ENCODE data around the gene SERPINA3.

Gene SERPINA3

DNA sequence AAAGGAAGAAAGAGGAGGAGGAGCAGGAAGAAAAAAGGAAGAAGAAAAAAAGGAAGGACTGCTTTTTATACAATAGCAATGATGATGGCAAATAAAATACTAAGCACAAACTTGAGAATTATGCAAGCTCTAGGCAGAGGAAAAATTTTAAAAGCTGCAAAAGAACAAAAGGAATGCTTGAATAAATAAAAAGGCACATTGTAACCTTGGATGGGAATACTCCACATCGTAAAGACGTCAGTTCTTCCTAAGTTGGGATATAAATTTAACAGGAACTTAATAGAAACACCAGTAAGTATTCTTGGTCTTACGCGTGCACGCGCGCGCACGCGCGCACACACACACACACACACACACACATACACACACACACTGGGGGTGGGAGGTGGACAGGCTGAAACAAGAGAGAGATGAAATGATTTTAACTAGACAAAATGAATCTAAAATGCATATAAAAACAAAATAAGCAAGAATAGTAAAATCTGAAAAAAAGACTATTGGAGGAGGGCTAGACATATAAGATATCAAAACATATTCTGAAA is 43.0 kb downstream of the SERPINA3 start:
- no peak for DNase-seq (ENCODE audit: low read depth)

DNA sequence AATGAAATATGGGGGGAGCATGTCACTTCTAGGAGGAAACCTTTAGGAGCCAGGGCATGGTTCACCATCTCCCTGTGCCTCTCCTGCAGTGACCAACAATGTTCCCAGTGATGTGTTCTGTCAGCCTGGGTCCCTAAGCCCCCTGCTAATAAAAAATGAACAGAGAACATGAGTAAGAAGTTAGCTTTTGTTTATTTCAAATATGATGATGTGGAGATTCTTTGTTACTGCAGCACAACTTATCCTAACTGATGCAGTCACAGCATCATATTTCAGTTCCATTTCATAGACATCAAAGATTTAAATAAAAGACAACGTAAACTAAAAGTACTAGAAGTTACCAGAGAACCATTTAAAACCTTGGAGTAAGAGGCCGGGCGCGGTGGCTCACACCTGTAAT is 43.9 kb downstream of the SERPINA3 start:
- no peak for DNase-seq (ENCODE audit: low read depth)

DNA sequence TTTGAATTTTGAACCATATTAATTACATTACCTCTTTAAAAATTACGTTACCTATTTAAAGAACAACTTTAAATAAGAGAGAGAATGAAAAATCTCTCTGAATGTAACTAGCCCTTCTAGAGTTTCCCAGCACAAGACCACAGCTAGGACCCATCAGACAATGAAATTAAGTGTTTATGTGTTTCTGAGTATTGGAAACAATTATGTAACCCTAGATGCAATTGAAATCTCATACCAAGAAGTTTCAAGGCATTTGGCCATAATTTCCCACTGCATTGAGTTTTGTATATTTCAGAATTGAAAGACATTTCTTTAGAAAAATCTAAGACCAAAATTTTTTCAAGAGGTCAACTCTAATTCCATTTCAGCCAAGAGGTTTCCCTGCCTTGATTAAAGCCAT is 47.1 kb downstream of the SERPINA3 start:
- DNase-seq (ENCODE audit: low read depth) = no peak

DNA sequence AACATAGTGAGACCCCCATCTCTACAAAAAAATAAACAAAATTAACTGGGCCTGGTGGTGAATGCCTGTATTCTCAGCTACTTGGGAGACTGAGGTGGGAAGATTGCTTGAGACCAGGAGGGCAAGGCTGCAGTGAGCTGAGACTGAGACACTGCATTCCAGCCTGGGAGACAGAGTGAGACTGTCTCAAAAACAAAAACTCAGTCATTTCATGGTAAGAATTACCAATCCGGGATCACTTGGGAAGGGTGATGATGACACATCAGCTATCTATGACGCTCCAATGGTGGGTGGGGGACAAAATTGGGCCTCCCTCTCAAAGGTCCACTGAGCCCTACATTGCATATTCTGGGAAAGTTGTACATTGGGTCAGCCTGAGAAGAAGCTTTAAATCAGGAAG is 47.7 kb downstream of the SERPINA3 start:
- no peak for DNase-seq (ENCODE audit: low read depth)

DNA sequence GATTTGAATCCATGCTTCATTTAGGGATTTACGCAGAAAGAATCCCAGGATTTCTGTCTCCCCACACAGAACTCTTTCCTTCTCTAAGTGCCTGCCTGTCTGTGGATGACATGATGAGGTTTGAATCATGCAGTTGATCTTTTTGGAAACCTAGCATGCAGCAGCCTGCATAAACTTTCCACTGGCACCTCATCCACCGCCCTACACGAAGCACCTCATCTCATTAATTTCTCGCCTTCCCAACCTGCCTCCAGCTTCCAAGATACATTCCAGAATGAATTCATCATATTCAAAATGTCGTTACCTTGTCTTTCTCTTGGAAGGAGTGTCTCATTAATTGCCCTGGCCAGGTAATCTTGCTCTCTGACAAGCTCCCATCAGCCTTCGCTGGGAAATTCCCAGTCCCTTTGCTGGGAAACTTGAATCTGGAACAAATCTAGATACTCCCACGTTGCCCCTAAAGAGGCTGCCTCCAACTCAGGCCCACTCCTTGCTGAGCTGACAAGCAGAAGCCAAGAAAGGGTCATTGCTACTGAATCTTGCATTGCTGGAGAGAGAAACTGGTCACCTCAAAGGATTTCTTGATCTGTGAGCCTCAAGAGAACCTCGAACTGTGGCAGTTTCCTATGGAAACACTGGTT is 48.2 kb downstream of the SERPINA3 start:
- no peak for DNase-seq (ENCODE audit: low read depth)

DNA sequence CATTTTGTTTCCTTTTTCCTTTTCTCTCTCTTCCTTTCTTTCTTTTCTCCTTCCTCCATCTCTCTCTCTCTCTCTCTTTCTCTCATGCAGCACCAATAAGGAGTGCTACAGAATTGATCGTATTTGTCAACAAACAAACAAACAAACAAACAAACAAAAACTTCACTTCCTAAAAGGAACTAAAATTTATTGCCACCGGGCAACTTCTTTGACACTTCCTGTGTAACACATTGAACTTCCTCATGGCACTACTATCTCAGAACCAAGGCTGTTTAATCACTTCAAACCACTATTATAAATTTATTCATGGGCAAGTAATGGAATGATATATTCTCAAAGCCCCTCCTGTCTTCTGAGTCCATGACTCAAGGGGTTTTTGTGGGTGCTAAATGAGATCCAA is 51.3 kb downstream of the SERPINA3 start:
- DNase-seq (ENCODE audit: low read depth) = no peak

DNA sequence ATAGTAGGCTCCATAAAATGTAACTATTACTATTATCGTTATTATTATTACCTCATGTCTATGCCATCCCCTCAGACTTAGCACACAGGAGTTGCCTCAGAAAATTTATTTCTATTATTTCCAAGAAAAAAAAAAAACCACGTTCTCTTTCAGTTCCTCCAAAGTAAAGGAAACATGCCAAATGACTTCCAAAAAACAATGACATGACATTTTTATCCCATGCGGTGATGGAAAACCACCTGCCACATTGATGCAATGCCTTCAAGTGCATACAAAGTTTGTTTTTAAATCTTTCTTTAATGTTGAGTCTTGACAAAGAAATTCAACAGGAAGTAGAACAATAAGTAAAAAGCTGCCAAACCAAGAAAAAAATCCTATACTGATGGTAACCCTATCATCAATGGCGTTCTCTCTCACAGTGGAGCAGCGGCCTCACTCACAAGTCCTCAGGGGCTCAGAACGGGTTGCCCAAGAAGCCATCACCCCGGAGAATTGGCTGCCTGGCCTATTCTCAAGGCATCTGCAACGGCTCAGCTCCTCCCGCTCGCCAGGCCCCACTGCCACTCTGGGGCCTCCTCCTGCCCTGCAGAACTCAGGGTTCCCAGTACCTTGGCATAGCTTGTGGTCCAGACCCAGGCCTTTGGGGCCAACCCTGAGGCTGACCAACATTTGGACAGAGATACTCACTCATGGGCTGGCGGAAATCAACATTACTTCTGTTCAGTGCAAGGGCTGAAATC is 51.9 kb downstream of the SERPINA3 start:
- DNase-seq (ENCODE audit: low read depth) = no peak

DNA sequence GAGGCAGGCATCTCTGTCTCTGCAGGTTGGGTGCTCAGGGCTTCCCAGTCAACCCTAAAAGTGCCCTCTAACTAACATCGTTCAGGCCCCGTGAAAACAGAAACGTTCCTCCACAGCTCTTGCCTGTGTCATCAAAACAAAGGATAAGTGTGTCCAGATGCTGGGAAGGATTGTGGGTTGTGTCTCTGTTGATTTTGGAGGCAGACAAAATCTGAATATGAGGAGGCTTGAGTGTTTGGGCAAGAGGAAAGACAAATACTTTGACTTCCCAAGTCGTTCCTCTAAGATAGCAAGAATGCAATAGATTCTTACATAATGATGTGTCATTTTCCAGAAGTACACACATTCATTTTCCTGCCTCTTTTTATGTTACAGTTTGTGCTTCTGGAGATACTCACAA is 52.9 kb downstream of the SERPINA3 start:
- DNase-seq (ENCODE audit: low read depth) = peak; percentile 54

DNA sequence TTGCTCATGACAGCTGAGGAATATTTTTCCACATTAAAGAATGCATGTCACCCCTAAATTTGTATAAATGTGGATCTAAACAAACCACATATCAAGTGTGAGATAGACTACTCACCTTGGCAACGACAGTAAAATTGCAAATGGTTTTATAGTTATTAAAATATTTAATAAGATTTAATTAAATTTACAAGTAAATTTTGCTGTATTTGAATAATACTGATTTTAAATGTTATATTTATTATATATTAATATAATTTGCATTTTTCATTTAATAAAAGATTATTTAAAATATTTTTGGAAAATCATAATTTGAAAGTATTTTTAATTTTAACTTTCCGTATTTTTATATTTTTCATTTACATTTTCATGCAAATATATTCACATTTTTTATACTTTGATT is 53.4 kb downstream of the SERPINA3 start:
- DNase-seq (ENCODE audit: low read depth) = no peak

DNA sequence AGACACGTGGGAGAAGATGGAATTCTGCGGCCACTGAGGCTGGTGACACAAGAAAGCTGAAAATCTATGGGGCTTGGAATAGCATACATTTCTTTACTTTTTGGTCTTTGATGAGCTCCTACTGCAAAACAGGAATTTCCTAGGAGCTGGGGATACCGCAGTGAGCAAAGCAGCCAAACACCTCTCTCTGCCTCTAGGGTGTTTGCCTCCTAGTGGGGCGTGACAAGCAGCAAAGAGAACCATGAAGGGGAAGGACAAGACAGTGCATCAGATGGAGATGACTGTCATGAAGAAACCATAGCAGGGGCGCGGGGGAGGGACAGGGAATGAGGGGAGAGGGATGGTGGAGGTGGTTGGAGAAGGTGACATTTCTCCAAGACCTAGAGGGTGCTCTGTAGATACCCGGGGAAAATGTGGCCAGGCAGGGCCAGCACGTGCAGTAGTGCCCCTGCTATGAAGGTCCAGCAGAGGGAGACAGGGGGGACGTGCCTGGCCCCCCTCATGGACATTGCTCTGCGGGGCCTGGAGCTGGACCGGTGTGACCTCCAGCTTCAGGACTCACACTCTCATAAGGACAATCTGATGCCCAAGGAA is 58.6 kb downstream of the SERPINA3 start:
- DNase-seq (ENCODE audit: low read depth) = no peak

DNA sequence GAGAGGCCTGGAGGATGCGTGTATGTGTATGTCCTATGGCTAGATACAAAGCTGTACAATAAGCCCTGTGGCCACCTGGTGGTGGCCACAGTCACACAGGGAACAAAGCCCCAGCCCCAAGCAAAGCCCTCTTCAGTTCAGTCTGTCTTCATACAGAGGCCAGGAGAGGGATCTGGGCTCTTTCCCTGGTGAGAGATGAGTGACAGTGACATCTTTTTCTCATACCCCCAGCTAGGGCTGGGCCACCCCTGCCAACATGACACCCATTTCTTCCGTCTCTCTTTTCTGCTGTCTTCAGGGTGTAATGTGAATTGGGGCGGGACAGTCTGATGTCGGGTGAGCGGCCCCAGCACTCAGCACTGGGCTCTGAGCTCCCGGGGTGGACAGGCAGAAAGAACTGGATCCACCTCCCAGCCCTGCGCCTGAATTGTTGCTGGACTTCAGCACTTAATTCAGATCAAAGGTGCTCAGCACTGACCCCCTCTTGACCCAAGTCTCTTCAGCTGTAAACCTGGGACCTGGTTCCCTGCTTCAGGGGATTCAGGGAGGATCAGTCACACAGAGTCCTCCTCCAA is 59.8 kb downstream of the SERPINA3 start:
- DNase-seq (ENCODE audit: low read depth) = no peak

DNA sequence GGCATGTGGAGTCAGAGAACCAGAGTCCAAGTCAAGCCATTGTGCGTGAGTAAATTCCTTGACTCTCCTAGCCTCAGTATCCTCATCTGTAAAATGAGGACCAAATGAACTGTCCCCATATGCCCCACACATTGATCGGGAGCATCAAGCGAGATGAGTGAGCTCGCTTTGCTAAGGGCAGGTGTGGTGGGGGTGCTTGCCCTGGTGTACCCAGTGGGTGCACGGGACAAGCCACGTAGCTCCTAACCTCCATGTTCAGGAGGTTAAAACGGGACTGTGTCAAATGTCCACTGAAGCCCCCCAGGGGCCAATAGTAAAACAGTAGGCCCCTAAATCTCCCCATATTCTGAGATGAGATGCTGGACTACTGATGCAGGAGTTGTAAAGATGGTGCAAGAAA is 60.9 kb downstream of the SERPINA3 start:
- DNase-seq (ENCODE audit: low read depth) = no peak

Measured in ELR (cell line).